RWPE2 (cell line): ENCODE results near the gene PTPN22.

Experiments
- ATAC-seq: fragments of 200-7000 bp; cut with Tn5 transposase; 3 replicates; pipeline ENCODE4 v1.9.1; 2021; ENCODE audit warnings: low read depth
- DNase-seq: peaks from one replicate; pipeline ENCODE4 v3.0.0-alpha.2; 2020; ENCODE audit warnings: low spot score
- H3K27ac ChIP-seq: fragments of 450-650 bp; 2 replicates; pipeline ENCODE4 v1.5.1; 2017; ENCODE audit warnings: mild to moderate bottlenecking; ENCODE audit not compliant: poor library complexity, severe bottlenecking
- H3K27me3 ChIP-seq: fragments of 250-450 bp; sonication (Bioruptor Pico); 2 replicates; pipeline ENCODE4 v1.5.1; 2021; ENCODE audit warnings: mild to moderate bottlenecking, moderate library complexity; ENCODE audit not compliant: insufficient read depth, poor library complexity, severe bottlenecking
- H3K36me3 ChIP-seq: fragments of 250-450 bp; sonication (Bioruptor Pico); 2 replicates; pipeline ENCODE4 v1.5.1; 2020; ENCODE audit warnings: low read depth, mild to moderate bottlenecking, moderate library complexity
- H3K4me1 ChIP-seq: fragments of 250-450 bp; sonication (Bioruptor Pico); 2 replicates; pipeline ENCODE4 v1.5.1; 2021; ENCODE audit warnings: mild to moderate bottlenecking, moderate library complexity; ENCODE audit not compliant: insufficient read depth, poor library complexity, severe bottlenecking
- H3K4me3 ChIP-seq: fragments of 250-450 bp; sonication (Bioruptor Pico); 2 replicates; pipeline ENCODE4 v1.5.1; 2021; ENCODE audit warnings: mild to moderate bottlenecking, moderate library complexity; ENCODE audit not compliant: severe bottlenecking
- H3K9me3 ChIP-seq: fragments of 250-450 bp; sonication (Bioruptor Pico); 2 replicates; pipeline ENCODE4 v1.5.1; 2021; ENCODE audit warnings: mild to moderate bottlenecking, moderate library complexity; ENCODE audit not compliant: severe bottlenecking
- TF ChIP-seq, protein P1 (sequence below): fragments of 450-650 bp; IDR thresholded peaks from one replicate; pipeline ENCODE4 v1.5.1; 2017; ENCODE audit warnings: mild to moderate bottlenecking, moderate library complexity; ENCODE audit not compliant: poor library complexity, severe bottlenecking

Gene PTPN22

DNA sequence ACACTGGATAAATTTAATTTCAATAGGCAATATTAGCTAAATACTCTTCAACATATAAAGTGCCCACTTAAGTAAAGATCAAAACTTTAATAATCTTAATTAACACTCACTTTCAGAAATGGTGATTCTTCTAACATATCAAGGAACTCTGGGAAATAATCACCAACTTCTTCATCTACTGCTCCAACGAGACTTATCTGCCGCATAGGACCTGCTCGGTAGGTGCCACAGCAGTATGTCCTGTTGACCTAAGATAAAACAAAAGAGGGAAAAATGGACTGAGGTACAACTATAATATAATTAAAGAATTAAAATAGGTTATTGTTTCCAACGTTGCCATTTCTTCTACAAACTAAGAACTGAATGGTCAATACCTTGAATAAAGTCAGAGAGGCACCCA lies 94.0 kb downstream of the PTPN22 start:
- ATAC-seq (no peak), DNase-seq (no peak)
- no peaks in the 10 kb centered on the region for H3K4me1 ChIP-seq
- H3K9me3 ChIP-seq, result no peaks in the 10 kb centered on the region
- no peak overlapping the region for H3K4me3 ChIP-seq
- no peak overlapping the region for H3K27ac ChIP-seq
- TF ChIP-seq, protein P1, sequence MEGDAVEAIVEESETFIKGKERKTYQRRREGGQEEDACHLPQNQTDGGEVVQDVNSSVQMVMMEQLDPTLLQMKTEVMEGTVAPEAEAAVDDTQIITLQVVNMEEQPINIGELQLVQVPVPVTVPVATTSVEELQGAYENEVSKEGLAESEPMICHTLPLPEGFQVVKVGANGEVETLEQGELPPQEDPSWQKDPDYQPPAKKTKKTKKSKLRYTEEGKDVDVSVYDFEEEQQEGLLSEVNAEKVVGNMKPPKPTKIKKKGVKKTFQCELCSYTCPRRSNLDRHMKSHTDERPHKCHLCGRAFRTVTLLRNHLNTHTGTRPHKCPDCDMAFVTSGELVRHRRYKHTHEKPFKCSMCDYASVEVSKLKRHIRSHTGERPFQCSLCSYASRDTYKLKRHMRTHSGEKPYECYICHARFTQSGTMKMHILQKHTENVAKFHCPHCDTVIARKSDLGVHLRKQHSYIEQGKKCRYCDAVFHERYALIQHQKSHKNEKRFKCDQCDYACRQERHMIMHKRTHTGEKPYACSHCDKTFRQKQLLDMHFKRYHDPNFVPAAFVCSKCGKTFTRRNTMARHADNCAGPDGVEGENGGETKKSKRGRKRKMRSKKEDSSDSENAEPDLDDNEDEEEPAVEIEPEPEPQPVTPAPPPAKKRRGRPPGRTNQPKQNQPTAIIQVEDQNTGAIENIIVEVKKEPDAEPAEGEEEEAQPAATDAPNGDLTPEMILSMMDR, result no peak
- H3K36me3 ChIP-seq, result peaks cover 28% of the 10 kb centered on the region
- H3K27me3 ChIP-seq, result no peaks in the 10 kb centered on the region

DNA sequence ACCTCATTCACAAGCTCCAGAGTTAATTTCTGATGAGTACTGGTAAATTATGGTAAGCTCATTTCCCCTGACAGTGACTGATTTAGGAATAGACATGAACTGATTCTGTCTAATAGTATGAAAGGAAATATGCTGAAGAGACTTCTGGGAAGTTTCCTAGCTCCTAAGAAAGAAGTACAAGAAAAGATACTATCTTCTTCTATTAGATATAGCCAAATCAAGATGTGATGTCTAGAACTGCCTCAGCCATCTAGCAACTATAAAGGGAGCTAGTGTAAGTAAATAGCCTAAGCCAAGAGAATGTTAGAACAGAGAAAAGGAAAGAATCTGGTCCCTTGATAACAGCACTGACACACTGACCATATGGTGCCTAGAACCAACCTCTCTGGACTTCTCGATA lies 101.5 kb downstream of the PTPN22 start:
- Histone ChIP-seq H3K9me3 (no peaks in the 10 kb centered on the region), H3K36me3 (peaks cover 47% of the 10 kb centered on the region), H3K27ac (no peak overlapping the region), H3K4me3 (no peak overlapping the region), H3K27me3 (no peaks in the 10 kb centered on the region), H3K4me1 (no peaks in the 10 kb centered on the region)
- TF ChIP-seq, protein P1, result no peak
- DNase-seq, result no peak
- no peak for ATAC-seq

DNA sequence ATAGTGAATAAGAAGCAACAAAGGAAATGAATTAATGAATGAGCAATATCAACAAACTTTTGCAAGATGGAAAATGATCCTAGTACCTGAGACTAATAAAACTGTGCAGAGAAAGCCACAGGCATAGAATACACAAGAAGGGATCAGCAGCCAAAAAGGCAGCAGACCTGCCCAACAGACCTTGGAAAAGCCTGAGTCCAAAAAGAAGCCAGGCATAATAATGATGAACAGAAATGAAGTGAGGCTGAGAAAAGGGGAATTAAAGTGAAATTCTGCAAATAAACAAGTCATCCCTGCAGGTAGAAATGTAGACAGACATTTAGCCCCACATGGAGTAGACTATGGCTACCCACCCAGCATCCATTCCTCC lies 101.9 kb downstream of the PTPN22 start:
- no peaks in the 10 kb centered on the region for H3K9me3 ChIP-seq
- H3K4me1 ChIP-seq, result no peaks in the 10 kb centered on the region
- TF ChIP-seq, protein P1, result no peak
- H3K36me3 ChIP-seq, result peaks cover 47% of the 10 kb centered on the region
- H3K4me3 ChIP-seq, result no peak overlapping the region
- no peak overlapping the region for H3K27ac ChIP-seq
- DNase-seq, result no peak
- no peaks in the 10 kb centered on the region for H3K27me3 ChIP-seq
- no peak for ATAC-seq

DNA sequence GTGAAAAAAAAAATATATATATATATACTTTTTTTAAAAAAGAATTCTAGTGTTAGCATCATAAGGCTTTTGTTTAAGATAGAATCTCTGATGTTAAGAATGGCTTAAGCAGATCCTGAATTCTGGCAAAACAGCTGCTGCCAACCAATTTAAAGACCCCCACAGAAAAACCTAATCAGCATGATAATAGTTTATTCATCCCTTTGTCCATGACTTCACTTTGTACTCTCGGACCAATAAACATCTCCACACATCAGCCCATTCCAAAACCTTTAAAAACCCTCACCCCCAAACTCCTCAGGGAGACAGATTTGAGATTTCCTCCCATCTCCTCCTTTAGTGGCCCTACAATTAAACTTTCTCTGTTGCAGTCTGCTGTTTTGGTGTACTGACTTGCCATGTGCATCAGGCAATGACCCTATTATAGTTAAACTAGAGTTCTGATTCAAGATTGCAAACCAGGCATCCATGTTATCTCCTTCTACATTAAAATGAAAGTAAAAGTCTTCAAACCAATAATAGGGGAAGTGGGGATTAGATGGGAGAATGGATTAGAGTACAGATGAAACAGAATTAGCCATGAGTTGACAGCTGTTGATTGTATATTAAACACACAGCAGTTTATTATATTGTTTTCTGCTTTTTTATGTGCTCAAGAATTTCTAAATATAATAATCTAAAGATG lies 102.5 kb downstream of the PTPN22 start:
- Histone ChIP-seq H3K36me3 (peaks cover 47% of the 10 kb centered on the region), H3K9me3 (no peaks in the 10 kb centered on the region), H3K4me3 (no peak overlapping the region), H3K4me1 (no peaks in the 10 kb centered on the region), H3K27me3 (no peaks in the 10 kb centered on the region), H3K27ac (no peak overlapping the region)
- DNase-seq, result no peak
- ATAC-seq, result no peak
- TF ChIP-seq, protein P1, result no peak
